GM10847 (cell line): ENCODE results near the gene METTL25.

Experiments used
- POLR2A ChIP-seq: IDR thresholded peaks from 2 replicates; pipeline ENCODE4 v1.6.1; 2011; ENCODE audit not compliant: insufficient read length; ENCODE audit errors: extremely low read depth

Gene METTL25

DNA sequence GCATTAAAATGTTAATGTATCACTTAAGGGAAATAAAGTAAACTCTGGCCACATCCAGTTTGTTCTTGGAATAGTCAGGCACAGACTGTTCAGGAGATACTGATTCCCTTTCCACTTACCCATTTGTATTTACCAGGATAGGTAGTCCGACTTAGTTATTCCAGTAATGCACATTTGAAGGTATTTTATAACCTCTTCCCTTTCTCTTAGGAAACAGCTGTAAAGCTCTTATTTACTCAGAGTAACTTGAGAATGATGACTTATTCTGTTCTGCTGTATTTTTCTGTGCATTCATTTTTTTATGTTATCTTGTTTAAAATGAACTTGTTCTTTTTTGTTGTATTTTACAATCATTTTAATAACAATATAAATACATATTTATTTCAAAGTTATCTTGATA is 78.0 kb downstream of the METTL25 start:
- TF ChIP-seq POLR2A: no peak

GRCh38 chr12:82437744-82438143 is 79.4 kb downstream of the METTL25 start:
- TF ChIP-seq POLR2A: no peak

DNA sequence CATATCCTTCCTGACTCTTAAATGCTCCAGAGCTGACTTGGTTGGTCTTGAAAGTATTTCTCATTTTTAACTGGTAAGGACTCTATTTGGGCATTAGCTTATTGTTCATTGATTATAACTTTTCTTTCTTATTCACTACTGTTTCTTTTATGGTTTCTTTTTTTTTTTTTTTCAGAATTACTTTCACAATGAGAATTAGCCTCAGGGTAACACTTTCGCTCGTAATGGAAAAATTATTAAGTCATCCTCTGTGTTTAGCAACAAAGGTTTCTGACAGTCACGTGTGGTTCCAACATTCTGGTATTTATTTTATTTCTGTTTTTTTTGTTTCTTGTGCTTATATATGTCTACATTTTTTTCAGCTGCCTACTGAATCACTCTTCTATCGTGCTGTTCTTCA is 80.0 kb downstream of the METTL25 start:
- no peak for TF ChIP-seq POLR2A

DNA sequence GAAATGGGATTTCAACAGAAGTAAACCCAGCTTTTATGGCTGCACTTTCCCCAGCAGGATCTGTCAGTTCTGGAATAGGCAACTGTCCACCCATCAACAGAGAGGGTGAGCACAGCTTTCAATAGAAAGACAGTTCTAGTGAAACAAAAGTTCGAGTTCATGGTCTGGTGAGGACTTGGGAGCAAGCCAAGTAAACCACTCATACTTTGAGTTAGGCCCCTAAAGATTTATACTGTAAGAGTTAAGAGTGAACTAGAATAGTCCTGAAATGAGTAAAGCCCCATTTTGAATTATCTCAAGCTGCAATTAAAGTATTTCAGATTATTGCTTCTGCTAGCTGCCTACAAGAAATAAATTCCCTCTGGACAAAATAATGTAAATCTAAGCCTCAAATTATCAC is 82.6 kb downstream of the METTL25 start:
- no peak for TF ChIP-seq POLR2A

- TF ChIP-seq POLR2A: no peak
Measured at GRCh38 chr12:82448911-82449578, 90.7 kb downstream of the METTL25 start.

DNA sequence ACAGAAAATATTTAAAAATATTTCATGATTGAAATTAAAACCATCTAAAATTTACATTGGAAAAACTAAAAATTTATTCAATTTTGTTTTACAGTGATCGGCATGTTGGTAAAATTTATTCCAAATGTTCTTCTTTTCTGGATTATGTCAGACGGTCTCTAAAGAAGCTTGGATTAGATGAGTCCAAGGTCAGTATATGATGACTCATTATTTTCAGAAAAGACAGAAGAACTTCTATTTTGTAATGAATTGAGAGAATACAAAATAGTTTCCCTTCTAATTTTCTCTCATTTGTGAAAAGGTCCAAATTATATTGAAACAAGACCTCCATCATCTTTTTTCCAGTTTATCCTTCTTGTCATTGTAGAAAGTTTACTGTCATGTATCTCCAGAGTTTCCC is 98.3 kb downstream of the METTL25 start:
- TF ChIP-seq POLR2A: no peak

GRCh38 chr12:82458101-82458500 is 99.8 kb downstream of the METTL25 start:
- TF ChIP-seq POLR2A: no peak

GRCh38 chr12:82461393-82461792 is 103.1 kb downstream of the METTL25 start:
- TF ChIP-seq POLR2A: no peak

DNA sequence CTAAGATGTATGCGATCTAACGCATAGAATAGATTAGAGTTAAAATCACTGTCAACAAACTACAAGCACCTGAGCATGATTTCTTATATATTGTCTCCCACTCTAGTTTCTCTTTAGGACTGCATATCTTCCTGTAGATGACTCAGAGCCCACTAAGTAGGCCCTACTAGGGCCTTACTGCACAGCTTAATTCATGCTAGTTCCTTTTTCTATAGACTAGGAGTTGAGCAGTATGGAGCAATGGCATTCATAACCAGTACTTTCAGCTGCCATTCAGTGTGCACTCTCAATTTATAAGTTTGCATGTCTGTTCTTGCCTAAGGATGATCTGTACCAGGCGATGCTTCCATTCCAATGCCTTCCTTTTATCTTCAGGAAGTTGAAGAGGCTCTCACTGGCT is 103.5 kb downstream of the METTL25 start:
- no peak for TF ChIP-seq POLR2A

- TF ChIP-seq POLR2A: no peak
Measured at GRCh38 chr12:82468563-82468962, 110.2 kb downstream of the METTL25 start.

- no peak for TF ChIP-seq POLR2A
Measured at GRCh38 chr12:82470906-82471512, 112.7 kb downstream of the METTL25 start.

DNA sequence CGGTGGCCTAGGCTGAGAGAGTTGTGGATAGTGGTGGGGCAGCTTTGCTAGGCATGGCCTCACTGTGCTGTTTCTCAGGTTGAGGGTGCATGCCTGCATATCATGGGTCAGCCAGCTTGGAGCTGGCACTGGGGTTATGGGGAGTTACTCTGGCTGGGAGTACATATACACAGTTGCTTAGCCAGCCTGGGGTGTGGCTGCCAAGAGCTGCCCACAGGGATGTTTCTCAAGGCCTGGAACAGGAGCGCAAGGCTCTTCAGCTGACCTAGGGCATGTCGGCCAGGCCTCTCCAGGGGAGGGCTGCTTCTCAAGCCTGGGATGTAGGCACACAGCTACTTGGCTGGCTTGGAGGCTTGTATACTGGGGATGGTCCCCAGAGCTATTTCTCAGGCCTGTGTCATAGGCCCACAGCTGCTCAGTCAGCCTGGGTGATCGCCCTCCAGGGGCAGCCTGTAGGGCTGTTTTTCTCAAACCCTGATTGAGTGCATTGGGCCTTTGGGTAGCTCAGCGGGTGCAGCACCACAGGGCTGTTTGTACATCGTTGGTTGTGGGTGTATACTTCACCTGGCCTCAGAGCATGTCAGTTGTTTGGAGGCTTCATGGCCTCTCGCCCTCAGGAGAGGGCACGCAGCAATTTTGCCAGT is 114.9 kb downstream of the METTL25 start:
- no peak for TF ChIP-seq POLR2A

- no peak for TF ChIP-seq POLR2A
Measured at GRCh38 chr12:82474181-82474797, 116.0 kb downstream of the METTL25 start.

DNA sequence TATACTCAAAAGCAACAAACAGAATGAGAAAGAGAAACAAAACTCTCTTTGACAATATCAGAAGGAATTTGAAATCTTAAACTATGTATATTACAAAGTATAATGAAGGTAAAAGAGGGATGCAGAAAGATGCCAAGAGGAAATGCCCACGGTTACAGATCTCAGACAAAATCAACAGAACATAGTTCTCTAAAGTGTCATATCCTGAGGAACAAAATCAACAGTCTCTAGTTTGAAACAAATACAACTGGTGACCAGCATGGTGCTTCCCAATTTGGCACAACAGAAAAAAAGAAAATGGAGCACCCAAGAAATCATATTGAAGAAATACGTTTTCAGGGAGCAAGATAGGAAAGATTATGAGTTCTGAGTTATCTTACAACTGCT is 116.5 kb downstream of the METTL25 start:
- no peak for TF ChIP-seq POLR2A

GRCh38 chr12:82475211-82475610 is 116.9 kb downstream of the METTL25 start:
- no peak for TF ChIP-seq POLR2A

DNA sequence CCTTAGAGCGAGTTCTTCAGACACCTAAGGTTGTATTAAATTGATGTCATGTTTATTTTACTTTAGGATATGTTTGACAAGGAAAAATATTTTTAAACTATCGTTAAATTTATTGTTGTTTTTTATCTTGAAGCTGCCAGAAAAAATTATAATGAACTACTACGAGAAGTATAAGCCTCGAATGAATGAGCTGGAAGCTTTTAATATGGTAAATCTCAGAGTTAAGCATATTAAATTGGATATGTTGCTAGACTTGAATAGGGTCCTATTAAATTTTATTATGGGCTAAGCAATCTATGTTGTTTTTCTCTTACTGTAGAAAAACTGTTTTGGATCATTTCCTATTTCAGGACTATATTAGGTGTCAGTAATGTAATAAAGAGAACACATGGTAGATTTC is 118.2 kb downstream of the METTL25 start:
- TF ChIP-seq POLR2A: no peak
